Left renal pelvis (tissue), 4 donors: Measurements from ENCODE around the gene FGD6. TPM values are rescaled to one million over a fixed set of nuclear protein-coding genes. Genes with fewer than 3 reads are reported as not detected.

Experiments
- DNase-seq, 4 donors: peaks; one replicate each; pipeline ENCODE4 v3.0.0-alpha.2; 2013; ENCODE audit warnings: low read depth in 4 of 4, low spot score in 3 of 4
- polyA plus RNA-seq, 4 donors: library from polyadenylated mRNA; unstranded; fragments of 120-200 nt; gene quantifications; one replicate each; pipeline ENCODE4 v1.2.1, GENCODE V29; 2013; ENCODE audit not compliant: insufficient read length in 4 of 4

Gene FGD6
- polyA plus RNA-seq, 4 donors: 10.4 to 12.9 (median 11.5) TPM

GRCh38 chr12:95037906-95038305 lies 179.4 kb downstream of the FGD6 start:
- DNase-seq: no peak

GRCh38 chr12:95034750-95035149 lies 182.5 kb downstream of the FGD6 start:
- DNase-seq: no peak

Other genes with a start within 250 kb of the FGD6 start
- 100 to 1,000 TPM in 2 of 4 donors, 10 to 100 TPM in 2; 79.9 to 126 (median 101) TPM for gene NDUFA12, start 213.8 kb downstream of the FGD6 start, polyA plus RNA-seq
- gene NR2C1, start 143.8 kb downstream of the FGD6 start, polyA plus RNA-seq: 10 to 100 TPM; 54.0 to 85.2 (median 70.4) TPM
- gene VEZT, start 340 bp upstream of the FGD6 start, polyA plus RNA-seq: 10 to 100 TPM; 69.3 to 96.6 (median 81.9) TPM